Neural cell (in vitro differentiated cells): ENCODE results near the gene HIP1. TPM values are rescaled to one million over a fixed set of nuclear protein-coding genes. Genes with fewer than 3 reads are reported as not detected.
"Not testable (repeated sequence)": the region's sequence is repeated elsewhere in the genome, so short reads cannot be mapped to it uniquely, and the experiment has no call there.

Experiments
- H2AFZ ChIP-seq: fragments of 200-600, 300-800 bp; sonication (generic), shearing (Covaris generic); 2 replicates; pipeline ENCODE4 v1.6.0; 2014; ENCODE audit warnings: low read depth, mild to moderate bottlenecking, antibody characterized with exemption, low read length, moderate library complexity
- H3F3A ChIP-seq: fragments of 200-600 bp; shearing (Covaris generic); 2 replicates; pipeline ENCODE4 v1.6.1; 2016; ENCODE audit warnings: mild to moderate bottlenecking, moderate library complexity, mixed read lengths, antibody characterized with exemption, low read length; ENCODE audit not compliant: insufficient read depth, poor library complexity, severe bottlenecking
- H3K27ac ChIP-seq: fragments of 200-600, 300-800 bp; sonication (generic), shearing (Covaris generic); 2 replicates; pipeline ENCODE4 v1.5.1; 2014; ENCODE audit warnings: mild to moderate bottlenecking, low read length, moderate library complexity
- H3K27me3 ChIP-seq: fragments of 300-800, 200-600 bp; sonication (generic), shearing (Covaris generic); 2 replicates; pipeline ENCODE4 v1.6.0; 2014; ENCODE audit warnings: mild to moderate bottlenecking, low read depth, low read length, moderate library complexity; ENCODE audit not compliant: insufficient read depth
- H3K36me3 ChIP-seq: fragments of 300-800, 200-600 bp; sonication (generic), shearing (Covaris generic); 2 replicates; pipeline ENCODE4 v1.5.1; 2014; ENCODE audit warnings: mild to moderate bottlenecking, antibody characterized with exemption, low read length, moderate library complexity; ENCODE audit not compliant: insufficient read depth
- H3K4me2 ChIP-seq: fragments of 300-800, 200-600 bp; sonication (generic), shearing (Covaris generic); 2 replicates; pipeline ENCODE4 v1.6.0; 2014; ENCODE audit warnings: mild to moderate bottlenecking, low read length
- H3K4me3 ChIP-seq: fragments of 300-800, 200-600 bp; sonication (generic), shearing (Covaris generic); 2 replicates; pipeline ENCODE4 v1.5.1; 2014; ENCODE audit warnings: mild to moderate bottlenecking, low read length, moderate library complexity
- H3K79me2 ChIP-seq: fragments of 200-600 bp; shearing (Covaris generic); replicated peaks from 2 replicates; pipeline ENCODE4 v1.6.0; 2014; ENCODE audit warnings: mild to moderate bottlenecking, low read length, moderate library complexity; ENCODE audit not compliant: insufficient read depth
- H3K9ac ChIP-seq: fragments of 300-800, 200-600 bp; sonication (generic), shearing (Covaris generic); 2 replicates; pipeline ENCODE4 v1.6.1; 2016; ENCODE audit warnings: mild to moderate bottlenecking, low read length, mixed read lengths
- H3K9me2 ChIP-seq: fragments of 200-600 bp; shearing (Covaris generic); 2 replicates; pipeline ENCODE4 v1.6.1; 2016; ENCODE audit warnings: mild to moderate bottlenecking, low read length, mixed read lengths; ENCODE audit not compliant: insufficient read depth
- H3K9me3 ChIP-seq: fragments of 200-600, 300-800 bp; sonication (generic), shearing (Covaris generic); 2 replicates; pipeline ENCODE4 v1.6.1; 2016; ENCODE audit warnings: mild to moderate bottlenecking, mixed run types, low read length, moderate library complexity, mixed read lengths
- H4K20me1 ChIP-seq: fragments of 200-600 bp; shearing (Covaris generic); 2 replicates; pipeline ENCODE4 v1.6.1; 2016; ENCODE audit warnings: mild to moderate bottlenecking, mixed run types; ENCODE audit not compliant: insufficient read depth
- CTCF ChIP-seq: fragments of 450-650 bp; IDR thresholded peaks from 2 replicates; pipeline ENCODE4 v1.5.1; 2014; ENCODE audit warnings: antibody characterized with exemption, mild to moderate bottlenecking, moderate library complexity; ENCODE audit not compliant: poor library complexity, severe bottlenecking
- EP300 ChIP-seq: fragments of 450-650 bp; conservative IDR thresholded peaks from 2 replicates; pipeline ENCODE4 v1.6.1; 2014; ENCODE audit warnings: antibody characterized with exemption, mild to moderate bottlenecking, moderate library complexity; ENCODE audit not compliant: poor library complexity, severe bottlenecking
- EZH2 ChIP-seq: fragments of 200-600, 300-800 bp; shearing (Covaris generic), sonication (generic); IDR thresholded peaks from 2 replicates; pipeline ENCODE4 v1.6.1; 2014; ENCODE audit warnings: antibody characterized with exemption, low read length, borderline replicate concordance, mild to moderate bottlenecking; ENCODE audit not compliant: insufficient read depth, poor library complexity, severe bottlenecking
- MXI1 ChIP-seq: fragments of 450-650 bp; conservative IDR thresholded peaks from 2 replicates; pipeline ENCODE4 v1.6.1; 2014; ENCODE audit warnings: antibody characterized with exemption, mild to moderate bottlenecking; ENCODE audit not compliant: poor library complexity, severe bottlenecking
- POLR2AphosphoS5 ChIP-seq: IDR thresholded peaks from 2 replicates; pipeline ENCODE4 v1.6.1; 2012
- RAD21 ChIP-seq: fragments of 450-650 bp; conservative IDR thresholded peaks from 2 replicates; pipeline ENCODE4 v1.6.1; 2014; ENCODE audit warnings: antibody characterized with exemption, mild to moderate bottlenecking, moderate library complexity
- REST ChIP-seq: IDR thresholded peaks from 2 replicates; pipeline ENCODE4 v1.6.1; 2012; ENCODE audit warnings: borderline replicate concordance
- SMC3 ChIP-seq: fragments of 450-650 bp; conservative IDR thresholded peaks from 2 replicates; pipeline ENCODE4 v1.6.1; 2014; ENCODE audit warnings: antibody characterized with exemption, mild to moderate bottlenecking, moderate library complexity; ENCODE audit not compliant: poor library complexity
- TAF1 ChIP-seq: IDR thresholded peaks from 2 replicates; pipeline ENCODE4 v1.6.1; 2012; ENCODE audit warnings: low read depth
- polyA plus RNA-seq: library from polyadenylated mRNA; depleted of rRNA; stranded (reverse); fragments of >200 nt; gene quantifications from 2 replicates; pipeline ENCODE4 v1.2.3, GENCODE V29; 2014

Gene HIP1
- polyA plus RNA-seq, 1 donor from 2014 or later, result 12.9 TPM

- H3K27me3 ChIP-seq, result no peaks in the 10 kb centered on the region
- no peaks in the 10 kb centered on the region for H3K9me3 ChIP-seq
- H3K27ac ChIP-seq, result no peak overlapping the region
- H3K9me2 ChIP-seq, result no peaks in the 10 kb centered on the region
- no peaks in the 10 kb centered on the region for H3F3A ChIP-seq
- no peak overlapping the region for H2AFZ ChIP-seq
- no peak overlapping the region for H3K4me2 ChIP-seq
- TF ChIP-seq POLR2AphosphoS5, result no peak
- no peak for TF ChIP-seq RAD21
- no peak for TF ChIP-seq TAF1
- no peak for TF ChIP-seq EZH2
- no peak for TF ChIP-seq SMC3
- no peak for TF ChIP-seq CTCF
- no peak for TF ChIP-seq MXI1
- TF ChIP-seq EP300, result no peak
- no peak for TF ChIP-seq REST
- no peaks in the 10 kb centered on the region for H3K36me3 ChIP-seq
- no peaks in the 10 kb centered on the region for H3K79me2 ChIP-seq
- no peak overlapping the region for H3K4me3 ChIP-seq
- H4K20me1 ChIP-seq, result no peaks in the 10 kb centered on the region
- H3K9ac ChIP-seq, result no peak overlapping the region
Measured at GRCh38 chr7:75608451-75609122, 130.2 kb downstream of the HIP1 start.

- Histone ChIP-seq H3K79me2 (no peaks in the 10 kb centered on the region), H3K9me3 (no peaks in the 10 kb centered on the region), H4K20me1 (no peaks in the 10 kb centered on the region), H3K4me2 (no peak overlapping the region), H3K27me3 (no peaks in the 10 kb centered on the region), H3K4me3 (no peak overlapping the region), H3F3A (no peaks in the 10 kb centered on the region), H3K36me3 (no peaks in the 10 kb centered on the region), H3K9me2 (no peaks in the 10 kb centered on the region), H3K9ac (no peak overlapping the region), H2AFZ (no peak overlapping the region), H3K27ac (no peak overlapping the region)
- no peak for TF ChIP-seq REST
- TF ChIP-seq CTCF, result no peak
- TF ChIP-seq RAD21, result no peak
- TF ChIP-seq SMC3, result no peak
- no peak for TF ChIP-seq TAF1
- no peak for TF ChIP-seq EP300
- no peak for TF ChIP-seq MXI1
- no peak for TF ChIP-seq EZH2
- no peak for TF ChIP-seq POLR2AphosphoS5
Measured at GRCh38 chr7:75604408-75604807, 134.3 kb downstream of the HIP1 start.

- H3K9me3 ChIP-seq, H4K20me1 ChIP-seq, H3K79me2 ChIP-seq, H3K9ac ChIP-seq, H3K27me3 ChIP-seq, H2AFZ ChIP-seq, H3F3A ChIP-seq, H3K4me3 ChIP-seq, H3K36me3 ChIP-seq, H3K4me2 ChIP-seq, H3K9me2 ChIP-seq, H3K27ac ChIP-seq: not testable (repeated sequence)
Measured at GRCh38 chr7:75602831-75603230, 135.9 kb downstream of the HIP1 start.
